ENCODE measurements around the gene AHCYL2. TPM values are rescaled to one million over a fixed set of nuclear protein-coding genes. Genes with fewer than 3 reads are reported as not detected.

The AHCYL2 gene
- 10 to 100 TPM; 16.4 to 17.1 TPM for total RNA-seq

DNA sequence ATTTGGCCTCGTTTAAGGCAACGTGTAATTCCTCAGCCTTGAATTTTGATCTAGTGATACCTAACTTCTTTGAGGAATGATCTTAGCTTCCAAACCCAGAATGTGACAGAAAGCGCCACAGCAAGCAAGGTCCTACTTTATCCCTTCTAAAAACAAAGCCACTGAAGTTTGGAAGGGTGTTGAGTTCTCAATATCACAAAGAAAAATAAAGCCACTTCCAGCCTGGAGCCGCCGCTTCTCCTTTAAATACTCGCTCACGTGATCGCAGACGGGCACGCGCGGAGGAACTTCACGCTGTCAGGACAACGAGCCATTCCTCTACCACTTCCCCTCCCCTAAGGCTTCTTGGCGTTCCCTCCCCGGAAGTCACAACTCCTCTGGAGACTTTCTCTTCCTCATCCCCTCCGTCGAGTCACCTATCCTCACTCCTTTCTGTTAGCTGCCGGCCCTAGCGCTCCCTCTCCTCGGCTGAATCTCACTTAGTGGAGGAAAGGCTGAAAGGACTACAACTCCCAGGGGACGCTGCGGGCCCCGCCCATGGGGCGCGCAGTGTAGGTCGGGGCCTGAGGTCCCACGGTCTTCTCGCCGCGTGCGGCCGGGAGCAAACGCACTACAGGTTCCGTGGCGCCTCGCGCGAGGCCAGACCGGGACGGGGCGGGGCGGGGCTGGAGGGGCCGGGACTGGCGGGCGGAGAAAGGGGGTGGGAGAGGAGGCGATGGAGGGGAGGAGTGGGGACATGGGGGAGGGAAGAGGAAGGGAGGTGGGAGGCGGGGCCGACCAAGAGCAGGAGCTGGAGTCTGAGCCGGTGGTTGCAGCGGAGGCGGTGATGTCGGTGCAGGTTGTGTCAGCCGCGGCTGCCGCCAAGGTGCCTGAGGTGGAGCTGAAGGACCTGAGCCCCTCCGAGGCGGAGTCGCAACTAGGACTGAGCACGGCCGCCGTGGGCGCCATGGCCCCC is at the start of gene AHCYL2:
TSS of gene AHCYL2 (plus strand) at position 780 of the 955 bp plus-strand sequence.
- Mint-ChIP-seq H3K27ac (peak within 1 kb of the TSS; percentile 91), H3K36me3 (no peaks in the 10 kb centered on the region), H3K27me3 (no peaks in the 10 kb centered on the region), H3K9me3 (no peaks in the 10 kb centered on the region), H3K4me1 (ENCODE audit: low read depth) (peaks cover 27% of the 10 kb centered on the region), H3K4me3 (peak within 1 kb of the TSS; percentile 87)
- CTCF ChIA-PET, result interaction anchor here (1.0 to 12.2 kb wide), 5 partner anchors 14 to 133 kb away, joined by 3 to 318 read pairs (median 4); no protein-coding TSS in a partner anchor
- intact Hi-C loops (cut with micrococcal nuclease), result loop anchor here (1.0 to 10.0 kb wide), 7 partner anchors 35 to 601 kb away; partner anchors contain the start of gene NRF1
- peak; percentile 99 for DNase-seq
- POLR2A ChIA-PET, result interaction anchor here (1.0 to 1.5 kb wide), 2 partner anchors 170 to 361 kb away, joined by 3 read pairs; partner anchors contain the start of gene TNPO3

DNA sequence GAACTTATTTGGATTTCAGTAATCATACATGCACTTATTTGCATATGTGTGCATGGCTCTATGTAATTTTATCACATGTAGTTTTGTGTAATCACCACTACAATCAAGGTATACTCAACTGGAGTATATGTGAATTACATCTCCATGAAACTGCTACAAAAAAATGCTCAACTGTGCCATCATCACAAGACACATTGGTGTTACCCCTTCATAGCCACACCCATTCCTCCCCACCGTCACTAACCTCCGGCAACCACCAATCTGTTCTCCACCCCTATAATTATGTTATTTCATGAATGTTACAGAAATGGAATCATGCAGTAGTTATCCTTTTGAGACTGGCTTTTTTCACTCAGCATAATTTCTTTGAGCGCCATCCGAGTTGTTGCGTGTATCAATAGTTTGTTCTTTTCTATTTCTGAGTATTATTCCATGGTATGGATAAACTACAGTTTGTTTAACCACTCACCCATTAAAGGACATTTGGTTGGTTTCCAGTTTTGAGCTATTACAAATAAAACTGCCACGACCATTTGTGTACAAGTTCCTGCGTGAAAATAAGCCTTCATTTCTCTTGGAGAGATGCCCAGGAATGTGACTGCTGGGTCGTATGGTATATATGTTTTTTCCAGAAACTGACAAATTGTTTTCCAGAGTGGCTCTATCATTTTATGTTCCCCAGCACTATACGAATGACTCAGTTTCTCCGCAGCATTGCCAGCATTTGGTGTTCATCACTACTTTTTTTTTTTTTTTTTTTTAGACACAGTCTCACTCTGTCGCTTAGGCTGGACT is 47.7 kb upstream of the AHCYL2 start:
- POLR2A ChIA-PET, result no interaction called here
- no peaks in the 10 kb centered on the region for H3K36me3 Mint-ChIP-seq
- H3K9me3 Mint-ChIP-seq, result no peaks in the 10 kb centered on the region
- DNase-seq, result no peak
- no peak overlapping the region for H3K4me3 Mint-ChIP-seq
- intact Hi-C loops (cut with micrococcal nuclease), result no loop called here
- H3K27ac Mint-ChIP-seq, result no peak overlapping the region
- H3K27me3 Mint-ChIP-seq, result peaks cover 8% of the 10 kb centered on the region
- CTCF ChIA-PET, result interaction anchor here (0.5 to 1.2 kb wide), 3 partner anchors 13 to 122 kb away, joined by 3 to 6 read pairs (median 3); no protein-coding TSS in a partner anchor
- no peaks in the 10 kb centered on the region for H3K4me1 Mint-ChIP-seq (ENCODE audit: low read depth)

DNA sequence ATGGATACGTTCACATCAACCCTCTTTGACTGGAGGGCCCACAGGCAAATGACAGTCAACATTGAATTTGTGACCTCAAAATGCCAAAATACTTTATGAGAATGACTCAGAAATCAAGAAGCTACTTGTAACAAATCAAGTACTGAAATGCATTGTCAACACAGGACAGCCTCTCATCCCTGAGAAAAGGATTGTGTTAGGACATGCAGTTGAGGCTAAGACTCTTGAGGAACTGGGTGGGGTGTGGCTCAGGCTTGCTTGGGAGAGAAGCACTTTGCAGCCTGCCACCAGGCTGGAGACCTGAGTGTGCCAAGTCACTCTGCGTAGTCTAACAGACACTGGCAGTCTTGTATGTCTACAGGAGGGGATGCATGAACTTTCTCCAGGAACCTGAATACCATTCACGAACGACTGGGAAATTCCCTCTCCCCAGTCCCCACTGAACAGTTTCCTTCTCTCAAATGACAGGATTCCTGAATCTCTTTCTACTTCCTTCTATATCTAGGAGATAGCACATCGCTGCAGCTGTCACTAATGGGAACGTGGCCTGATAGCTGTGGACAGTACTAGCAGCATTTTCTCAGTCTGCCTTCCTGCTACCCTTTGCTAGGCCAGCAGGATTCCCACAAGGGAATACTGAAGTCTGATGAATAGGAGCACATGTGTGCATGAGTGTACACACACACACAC is 39.7 kb upstream of the AHCYL2 start:
- Mint-ChIP-seq H3K4me3 (no peak overlapping the region), H3K27me3 (peaks cover 28% of the 10 kb centered on the region), H3K4me1 (ENCODE audit: low read depth) (peaks cover 8% of the 10 kb centered on the region), H3K9me3 (no peaks in the 10 kb centered on the region), H3K36me3 (no peaks in the 10 kb centered on the region), H3K27ac (no peak overlapping the region)
- DNase-seq, result no peak
- POLR2A ChIA-PET, result no interaction called here
- CTCF ChIA-PET, result interaction anchor here (1.0 to 1.3 kb wide), 2 partner anchors 21 kb away, joined by 3 to 5 read pairs; no protein-coding TSS in a partner anchor
- intact Hi-C loops (cut with micrococcal nuclease), result no loop called here

DNA sequence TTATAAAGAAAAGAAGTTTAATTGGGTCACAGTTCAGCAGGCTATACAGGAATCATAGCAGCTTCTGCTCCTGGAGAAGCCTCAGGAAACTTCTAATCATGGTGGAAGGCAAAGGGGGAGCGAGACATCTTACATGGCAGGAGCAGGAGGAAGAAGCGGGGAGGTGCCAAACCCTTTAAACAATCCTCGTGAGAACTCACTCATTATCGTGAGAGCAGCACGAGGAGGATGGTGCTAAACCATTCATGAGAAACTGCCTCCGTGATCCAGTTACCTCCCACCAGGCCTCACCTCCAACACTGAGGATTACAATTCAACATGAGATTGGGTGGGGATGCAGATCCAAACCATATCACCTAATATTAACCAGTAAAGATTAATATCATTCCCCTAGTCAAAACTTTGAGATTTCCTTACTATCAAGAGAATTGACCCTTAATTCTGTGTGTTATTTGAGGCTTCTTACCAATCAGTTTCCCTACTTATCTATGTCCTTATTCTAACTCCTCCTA is 38.0 kb upstream of the AHCYL2 start:
- CTCF ChIA-PET, result no interaction called here
- H3K4me3 Mint-ChIP-seq, result no peak overlapping the region
- H3K27me3 Mint-ChIP-seq, result peaks cover 39% of the 10 kb centered on the region

DNA sequence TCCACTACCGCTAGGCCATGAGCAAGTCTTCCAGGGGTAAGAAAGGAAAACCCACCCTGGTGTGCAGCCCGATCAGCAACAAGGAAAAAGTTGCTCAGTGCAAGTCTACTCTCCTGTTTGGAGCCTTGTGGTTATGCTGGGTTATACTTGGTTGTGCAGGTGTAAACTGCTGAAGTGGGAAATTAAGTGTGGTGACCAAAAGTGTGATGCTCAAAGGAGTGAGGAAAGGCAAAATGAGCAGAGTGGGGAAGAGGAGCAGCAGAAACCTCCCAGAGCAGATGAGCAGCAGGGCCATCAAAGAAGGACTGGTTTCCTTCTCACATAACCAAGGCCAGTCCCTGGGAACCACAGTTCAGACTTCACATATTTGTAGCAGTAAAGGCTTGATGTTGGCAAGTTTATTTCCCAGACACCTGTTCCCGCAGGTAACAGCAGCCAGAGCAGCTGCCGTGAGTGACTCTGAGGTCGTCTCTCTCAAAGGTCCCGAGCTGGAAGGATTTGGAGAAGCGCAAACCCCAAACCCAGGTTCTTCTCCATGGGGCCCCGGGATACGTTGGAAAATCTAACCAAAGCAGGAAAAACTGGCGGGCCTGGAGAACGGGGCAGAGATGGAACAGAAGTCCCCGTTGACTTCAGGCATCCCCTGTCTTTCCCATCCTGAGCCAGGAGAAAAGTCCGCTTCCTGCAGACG is 37.0 kb upstream of the AHCYL2 start:
- no peak for DNase-seq

More for the DNA sequence above, 38.0 kb upstream of the AHCYL2 start:
- intact Hi-C loops (cut with micrococcal nuclease), result no loop called here
- no peak overlapping the region for H3K27ac Mint-ChIP-seq
- H3K9me3 Mint-ChIP-seq, result no peaks in the 10 kb centered on the region
- no peak for DNase-seq
- H3K36me3 Mint-ChIP-seq, result no peaks in the 10 kb centered on the region
- peaks cover 8% of the 10 kb centered on the region for H3K4me1 Mint-ChIP-seq (ENCODE audit: low read depth)
- POLR2A ChIA-PET, result no interaction called here

DNA sequence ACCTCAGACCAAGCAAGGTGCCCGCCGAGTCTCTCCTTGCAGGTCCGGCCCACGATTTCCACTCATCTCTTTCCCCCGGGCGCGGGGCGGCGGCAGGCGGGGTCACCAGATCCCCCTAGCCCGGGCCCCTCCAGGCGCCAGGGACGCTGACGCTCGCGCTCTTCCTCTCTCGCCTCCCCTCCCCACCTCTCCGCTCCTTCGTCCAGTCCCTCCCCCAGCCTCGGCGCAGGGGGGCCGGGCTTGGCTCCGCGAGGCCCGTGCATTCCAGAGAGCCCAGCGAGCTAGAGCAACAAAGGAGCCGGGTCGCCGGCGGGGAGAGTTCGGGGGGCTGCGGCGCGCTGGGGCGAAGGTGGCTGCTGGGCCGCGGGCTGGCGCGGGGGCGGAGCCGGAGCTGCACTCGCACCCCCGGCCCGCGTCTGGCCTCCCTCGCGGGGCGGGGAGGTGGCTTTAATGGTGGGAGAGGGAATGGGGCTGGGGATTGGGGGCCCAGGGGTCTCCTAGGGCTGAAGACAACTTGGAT is 36.4 kb upstream of the AHCYL2 start, which contains the start of gene SMO:
TSS of gene SMO (plus strand) at position 262 of the 520 bp plus-strand sequence. CDS start 519 bp downstream, outside the sequence.
- peak within 1 kb of the TSS; percentile 56 for H3K4me3 Mint-ChIP-seq
- intact Hi-C loops (cut with micrococcal nuclease), result no loop called here
- ChIA-PET POLR2A (no interaction called here), CTCF (no interaction called here)
- H3K36me3 Mint-ChIP-seq, result no peaks in the 10 kb centered on the region
- H3K27ac Mint-ChIP-seq, result no peak within 1 kb of the TSS
- DNase-seq, result no peak
- peaks cover 48% of the 10 kb centered on the region for H3K27me3 Mint-ChIP-seq
- H3K4me1 Mint-ChIP-seq (ENCODE audit: low read depth), result peaks cover 8% of the 10 kb centered on the region
- no peaks in the 10 kb centered on the region for H3K9me3 Mint-ChIP-seq

More for the DNA sequence above, 37.0 kb upstream of the AHCYL2 start:
- Mint-ChIP-seq H3K36me3 (no peaks in the 10 kb centered on the region), H3K4me1 (ENCODE audit: low read depth) (peaks cover 8% of the 10 kb centered on the region), H3K9me3 (no peaks in the 10 kb centered on the region), H3K4me3 (peak overlapping the region; percentile 14), H3K27me3 (peaks cover 44% of the 10 kb centered on the region), H3K27ac (no peak overlapping the region)
- intact Hi-C loops (cut with micrococcal nuclease), result no loop called here
- ChIA-PET POLR2A (no interaction called here), CTCF (no interaction called here)

DNA sequence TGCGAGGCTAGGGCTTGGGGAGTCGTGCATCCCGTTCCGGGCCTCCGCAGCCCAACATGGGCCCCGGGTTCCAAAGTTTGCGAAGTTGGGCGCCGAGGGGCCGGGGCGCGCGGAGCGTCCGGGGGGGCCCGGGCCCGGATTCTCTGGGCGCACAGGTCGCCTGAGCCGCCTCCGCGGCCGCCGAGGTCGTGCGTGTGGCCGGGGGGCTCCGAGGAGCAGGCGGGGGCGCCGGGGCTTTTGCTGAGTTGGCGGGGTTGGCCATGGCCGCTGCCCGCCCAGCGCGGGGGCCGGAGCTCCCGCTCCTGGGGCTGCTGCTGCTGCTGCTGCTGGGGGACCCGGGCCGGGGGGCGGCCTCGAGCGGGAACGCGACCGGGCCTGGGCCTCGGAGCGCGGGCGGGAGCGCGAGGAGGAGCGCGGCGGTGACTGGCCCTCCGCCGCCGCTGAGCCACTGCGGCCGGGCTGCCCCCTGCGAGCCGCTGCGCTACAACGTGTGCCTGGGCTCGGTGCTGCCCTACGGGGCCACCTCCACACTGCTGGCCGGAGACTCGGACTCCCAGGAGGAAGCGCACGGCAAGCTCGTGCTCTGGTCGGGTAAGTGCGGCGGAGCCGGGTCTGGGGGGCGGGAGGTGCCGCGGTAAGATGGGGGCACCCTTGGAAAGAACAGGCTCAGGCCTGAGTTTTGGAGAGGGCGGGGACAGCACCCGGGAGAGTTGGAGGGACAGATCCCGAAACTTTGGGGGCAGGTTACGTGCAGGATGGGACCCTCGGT is 35.8 kb upstream of the AHCYL2 start:
- H3K4me3 Mint-ChIP-seq, result peak overlapping the region; percentile 56
- H3K36me3 Mint-ChIP-seq, result no peaks in the 10 kb centered on the region
- peaks cover 8% of the 10 kb centered on the region for H3K4me1 Mint-ChIP-seq (ENCODE audit: low read depth)
- CTCF ChIA-PET, result no interaction called here
- POLR2A ChIA-PET, result no interaction called here
- DNase-seq, result no peak
- intact Hi-C loops (cut with micrococcal nuclease), result no loop called here
- peaks cover 48% of the 10 kb centered on the region for H3K27me3 Mint-ChIP-seq
- H3K27ac Mint-ChIP-seq, result no peak overlapping the region
- H3K9me3 Mint-ChIP-seq, result no peaks in the 10 kb centered on the region

DNA sequence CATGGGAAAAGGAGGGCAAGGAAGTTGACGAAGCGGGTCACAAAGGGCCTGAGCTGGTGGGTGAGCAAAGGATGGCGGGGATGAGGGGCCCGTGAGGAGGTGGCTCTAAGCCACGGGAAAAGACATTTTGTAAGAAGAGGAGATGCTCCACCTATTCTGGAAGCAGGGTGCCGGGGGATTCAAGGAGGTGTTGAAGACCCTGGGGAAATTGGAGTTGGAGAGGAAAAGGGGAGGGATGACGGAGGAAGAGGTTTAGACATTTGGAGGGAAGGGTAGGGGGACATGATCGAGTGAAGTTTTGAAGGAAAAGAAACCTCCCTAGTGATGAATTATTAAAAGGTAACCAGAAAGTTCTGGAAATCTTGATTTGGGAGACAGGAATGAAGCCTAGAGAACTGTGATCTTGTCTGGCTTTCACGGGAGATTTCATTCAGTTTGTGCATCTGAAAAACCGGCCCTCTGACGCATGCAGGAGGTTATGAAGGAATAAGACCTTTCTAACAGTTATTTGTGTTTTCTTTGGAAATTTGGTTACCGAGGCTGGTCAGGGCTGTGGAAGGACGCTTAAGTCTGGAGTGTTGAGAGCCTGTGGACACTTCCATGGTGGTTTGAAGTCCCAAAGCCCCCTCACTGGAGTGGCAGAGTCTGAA is 35.0 kb upstream of the AHCYL2 start:
- no peaks in the 10 kb centered on the region for H3K9me3 Mint-ChIP-seq
- intact Hi-C loops (cut with micrococcal nuclease), result no loop called here
- no peak for DNase-seq
- H3K4me3 Mint-ChIP-seq, result peak overlapping the region; percentile 56
- CTCF ChIA-PET, result no interaction called here
- peaks cover 48% of the 10 kb centered on the region for H3K27me3 Mint-ChIP-seq
- H3K27ac Mint-ChIP-seq, result no peak overlapping the region
- H3K4me1 Mint-ChIP-seq (ENCODE audit: low read depth), result peaks cover 8% of the 10 kb centered on the region
- POLR2A ChIA-PET, result no interaction called here
- H3K36me3 Mint-ChIP-seq, result no peaks in the 10 kb centered on the region

DNA sequence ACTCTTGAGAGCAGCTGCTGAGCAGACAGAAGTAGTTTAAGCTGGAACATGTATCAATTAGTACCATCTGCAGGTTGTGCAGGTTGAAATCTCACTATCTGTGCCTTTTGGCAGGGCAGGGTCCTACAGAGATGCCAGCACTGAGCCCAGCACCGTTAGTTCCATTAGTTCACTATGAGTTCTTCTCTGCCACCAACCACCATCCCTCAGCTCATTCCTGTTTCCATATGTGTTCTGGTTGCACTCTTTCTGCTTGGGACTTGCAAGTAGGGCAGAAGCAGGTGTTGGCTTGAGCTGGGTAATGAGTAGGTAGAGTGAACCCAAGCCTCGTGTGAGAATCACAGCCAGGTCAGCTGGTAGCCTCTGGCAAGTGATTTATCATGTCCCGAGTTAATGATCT is 33.6 kb upstream of the AHCYL2 start:
- Mint-ChIP-seq H3K4me3 (no peak overlapping the region), H3K27ac (no peak overlapping the region), H3K27me3 (peaks cover 45% of the 10 kb centered on the region), H3K9me3 (no peaks in the 10 kb centered on the region), H3K36me3 (no peaks in the 10 kb centered on the region), H3K4me1 (ENCODE audit: low read depth) (peaks cover 8% of the 10 kb centered on the region)
- intact Hi-C loops (cut with micrococcal nuclease), result no loop called here
- ChIA-PET POLR2A (no interaction called here), CTCF (interaction anchor here (0.9 kb wide), 1 partner anchor 27 kb away, joined by 4 read pairs; no protein-coding TSS in a partner anchor)
- no peak for DNase-seq

DNA sequence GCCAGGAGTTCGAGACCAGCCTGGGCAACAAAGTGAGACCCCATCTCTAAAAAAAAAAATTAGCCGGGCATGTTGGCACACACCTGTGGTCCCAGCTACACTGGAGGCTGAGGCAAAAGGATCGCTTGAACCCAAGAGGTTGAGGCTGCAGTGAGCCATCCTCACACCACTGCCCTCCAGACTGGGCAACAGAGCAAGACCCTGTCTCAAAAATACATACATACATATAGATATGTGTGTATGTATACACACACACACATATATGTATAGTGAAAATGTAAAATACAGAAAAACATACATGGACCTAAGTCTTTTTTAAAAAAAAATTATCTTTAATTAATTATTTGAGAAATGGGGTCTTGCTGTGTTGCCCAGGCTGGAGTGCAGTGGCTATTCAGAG is 30.9 kb upstream of the AHCYL2 start:
- POLR2A ChIA-PET, result no interaction called here
- intact Hi-C loops (cut with micrococcal nuclease), result no loop called here
- H3K36me3 Mint-ChIP-seq, result no peaks in the 10 kb centered on the region

More for the DNA sequence above, 30.9 kb upstream of the AHCYL2 start:
- Mint-ChIP-seq H3K27ac (no peak overlapping the region), H3K4me1 (ENCODE audit: low read depth) (peaks cover 6% of the 10 kb centered on the region), H3K27me3 (peaks cover 35% of the 10 kb centered on the region), H3K9me3 (no peaks in the 10 kb centered on the region), H3K4me3 (no peak overlapping the region)
- no peak for DNase-seq
- CTCF ChIA-PET, result interaction anchor here (0.6 to 1.5 kb wide), 5 partner anchors 15 to 102 kb away, joined by 3 to 4 read pairs (median 3); no protein-coding TSS in a partner anchor

Data from activated CD4-positive, alpha-beta memory T cell treated with anti-CD3 and anti-CD28 coated beads for 36 hours (primary cell).